ENCODE results near the gene TM4SF1.

DNA sequence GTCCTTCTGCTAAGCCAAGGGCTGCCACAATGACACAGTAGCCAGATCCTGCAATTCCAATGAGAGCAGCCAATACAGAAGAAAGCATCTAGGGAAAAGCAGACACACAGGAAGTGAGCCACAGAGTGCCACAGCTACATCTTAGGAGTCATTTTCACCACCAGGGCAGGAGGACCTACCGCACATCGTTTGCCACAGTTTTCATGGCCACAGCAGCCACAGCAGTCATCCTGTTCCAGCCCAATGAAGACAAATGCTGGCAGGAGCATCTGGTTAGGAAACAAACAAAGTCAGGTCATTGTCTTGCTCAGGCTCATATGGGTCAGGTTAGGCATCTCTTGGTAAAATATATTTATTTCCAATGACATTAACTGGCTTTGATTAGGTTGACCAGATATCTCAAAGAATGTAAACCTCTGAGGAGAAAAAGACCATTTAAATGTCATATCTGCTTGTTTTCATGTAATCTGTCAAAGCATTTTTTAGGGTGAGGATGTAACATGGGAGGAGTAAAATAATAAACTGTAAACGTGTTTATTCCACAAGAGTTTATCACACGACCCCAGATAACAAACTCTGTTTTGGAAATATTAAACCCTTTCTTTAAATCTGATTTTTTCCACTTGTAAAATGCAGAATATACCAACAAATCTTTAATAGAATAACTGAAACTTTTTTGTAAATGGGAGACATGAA lies 1.8 kb downstream of the TM4SF1 start:
- TF ChIP-seq, protein P1, sequence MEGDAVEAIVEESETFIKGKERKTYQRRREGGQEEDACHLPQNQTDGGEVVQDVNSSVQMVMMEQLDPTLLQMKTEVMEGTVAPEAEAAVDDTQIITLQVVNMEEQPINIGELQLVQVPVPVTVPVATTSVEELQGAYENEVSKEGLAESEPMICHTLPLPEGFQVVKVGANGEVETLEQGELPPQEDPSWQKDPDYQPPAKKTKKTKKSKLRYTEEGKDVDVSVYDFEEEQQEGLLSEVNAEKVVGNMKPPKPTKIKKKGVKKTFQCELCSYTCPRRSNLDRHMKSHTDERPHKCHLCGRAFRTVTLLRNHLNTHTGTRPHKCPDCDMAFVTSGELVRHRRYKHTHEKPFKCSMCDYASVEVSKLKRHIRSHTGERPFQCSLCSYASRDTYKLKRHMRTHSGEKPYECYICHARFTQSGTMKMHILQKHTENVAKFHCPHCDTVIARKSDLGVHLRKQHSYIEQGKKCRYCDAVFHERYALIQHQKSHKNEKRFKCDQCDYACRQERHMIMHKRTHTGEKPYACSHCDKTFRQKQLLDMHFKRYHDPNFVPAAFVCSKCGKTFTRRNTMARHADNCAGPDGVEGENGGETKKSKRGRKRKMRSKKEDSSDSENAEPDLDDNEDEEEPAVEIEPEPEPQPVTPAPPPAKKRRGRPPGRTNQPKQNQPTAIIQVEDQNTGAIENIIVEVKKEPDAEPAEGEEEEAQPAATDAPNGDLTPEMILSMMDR (IDR thresholded peaks at IDR 0.05; ENCODE audit: insufficient read depth, low read depth, low read length) = no peak
- no peak for TF ChIP-seq EZH2 (IDR thresholded peaks at IDR 0.05; ENCODE audit: insufficient read depth, low read length)
